K562 (cell line): ENCODE measurements around the gene MMP2.

Source experiments
- BRD4 ChIP-seq: fragments of 200-600 bp; sonication (generic); IDR thresholded peaks from 2 replicates; pipeline ENCODE4 v1.6.1; 2017; ENCODE audit warnings: inconsistent platforms
- ETV5 ChIP-seq: sonication (generic); formaldehyde crosslinking; IDR thresholded peaks from 2 replicates; pipeline ENCODE4 v1.4.0; 2020; ENCODE audit warnings: low read depth, mild to moderate bottlenecking, missing genetic modification reagents
- HDGF ChIP-seq: fragments of 450-650 bp; IDR thresholded peaks from 2 replicates; pipeline ENCODE4 v1.6.1; 2016
- KLF10 ChIP-seq: fragments of 250-450 bp; sonication (Bioruptor Pico); IDR thresholded peaks from 2 replicates; pipeline ENCODE4 v1.6.1; 2021; ENCODE audit warnings: matching md5 sums
- NRF1 ChIP-seq, 2 experiments: fragments of 450-650 bp; IDR thresholded peaks in 1 of 2; conservative IDR thresholded peaks in 1 of 2; 2 replicates each; pipeline ENCODE4 v1.6.1; 2014; ENCODE audit warnings: mild to moderate bottlenecking in 2 of 2
- POLR2A ChIP-seq: fragments of 450-650 bp; conservative IDR thresholded peaks from 2 replicates; pipeline ENCODE4 v1.6.1; 2016
- SRF ChIP-seq, 2 experiments: fragments of 250-450, 450-650 bp in 1 of 2; sonication (Bioruptor Pico) in 1 of 2; sonication (generic) in 1 of 2; formaldehyde crosslinking; IDR thresholded peaks; 2 replicates each; pipeline versions ENCODE4 v1.5.0 to v1.5.1; 2020 to 2022; ENCODE audit warnings: mild to moderate bottlenecking in 1 of 2, missing genetic modification reagents in 1 of 2
- TF ChIP-seq, protein P1 (sequence below): sonication (generic); formaldehyde crosslinking; IDR thresholded peaks from 2 replicates; pipeline ENCODE4 v1.8.1; 2023; ENCODE audit warnings: mild to moderate bottlenecking, missing genetic modification reagents
- TF ChIP-seq, protein P2 (sequence below), 2 experiments: fragments of 450-650 bp in 1 of 2; sonication (generic) in 1 of 2; formaldehyde crosslinking in 1 of 2; IDR thresholded peaks; 2 replicates each; pipeline versions ENCODE4 v1.7.1 to v1.9.0; 2016 to 2022; ENCODE audit warnings: inconsistent platforms in 1 of 2, mild to moderate bottlenecking in 1 of 2, missing genetic modification reagents in 1 of 2
- TF ChIP-seq, protein P3 (sequence below): sonication (generic); formaldehyde crosslinking; IDR thresholded peaks from 2 replicates; pipeline ENCODE4 v1.8.1; 2023; ENCODE audit warnings: mild to moderate bottlenecking, missing genetic modification reagents, moderate library complexity
- TF ChIP-seq, protein P4 (sequence below): fragments of 450-650 bp; IDR thresholded peaks from 2 replicates; pipeline ENCODE4 v1.6.1; 2016

DNA sequence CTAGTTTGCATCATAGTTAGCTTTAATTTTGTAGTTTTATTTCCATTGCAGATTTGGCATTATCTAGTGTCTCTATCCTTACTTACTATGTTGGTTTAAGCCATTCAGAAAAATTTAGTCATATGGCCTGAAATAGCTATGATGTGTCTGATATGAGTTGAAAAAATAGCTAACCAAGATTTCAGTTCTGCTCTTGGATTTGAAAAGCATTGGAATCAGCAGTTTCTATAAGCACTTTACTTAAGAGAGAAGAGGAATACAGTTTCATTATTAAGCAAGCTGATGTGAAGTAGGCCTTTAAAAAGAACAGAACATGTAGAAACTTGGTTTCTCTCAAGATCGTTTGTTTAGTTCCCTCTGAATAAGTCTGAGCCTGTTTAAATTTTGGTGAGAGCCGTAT is 55.8 kb downstream of the MMP2 start:
- TF ChIP-seq, protein P1, sequence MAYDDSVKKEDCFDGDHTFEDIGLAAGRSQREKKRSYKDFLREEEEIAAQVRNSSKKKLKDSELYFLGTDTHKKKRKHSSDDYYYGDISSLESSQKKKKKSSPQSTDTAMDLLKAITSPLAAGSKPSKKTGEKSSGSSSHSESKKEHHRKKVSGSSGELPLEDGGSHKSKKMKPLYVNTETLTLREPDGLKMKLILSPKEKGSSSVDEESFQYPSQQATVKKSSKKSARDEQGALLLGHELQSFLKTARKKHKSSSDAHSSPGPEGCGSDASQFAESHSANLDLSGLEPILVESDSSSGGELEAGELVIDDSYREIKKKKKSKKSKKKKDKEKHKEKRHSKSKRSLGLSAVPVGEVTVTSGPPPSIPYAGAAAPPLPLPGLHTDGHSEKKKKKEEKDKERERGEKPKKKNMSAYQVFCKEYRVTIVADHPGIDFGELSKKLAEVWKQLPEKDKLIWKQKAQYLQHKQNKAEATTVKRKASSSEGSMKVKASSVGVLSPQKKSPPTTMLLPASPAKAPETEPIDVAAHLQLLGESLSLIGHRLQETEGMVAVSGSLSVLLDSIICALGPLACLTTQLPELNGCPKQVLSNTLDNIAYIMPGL = no peak
- TF ChIP-seq SRF (CRISPR knock-in tag; IDR thresholded peaks at IDR 0.05) = no peak
- no peak for TF ChIP-seq KLF10 (CRISPR knock-in tag)
- TF ChIP-seq, protein P2, sequence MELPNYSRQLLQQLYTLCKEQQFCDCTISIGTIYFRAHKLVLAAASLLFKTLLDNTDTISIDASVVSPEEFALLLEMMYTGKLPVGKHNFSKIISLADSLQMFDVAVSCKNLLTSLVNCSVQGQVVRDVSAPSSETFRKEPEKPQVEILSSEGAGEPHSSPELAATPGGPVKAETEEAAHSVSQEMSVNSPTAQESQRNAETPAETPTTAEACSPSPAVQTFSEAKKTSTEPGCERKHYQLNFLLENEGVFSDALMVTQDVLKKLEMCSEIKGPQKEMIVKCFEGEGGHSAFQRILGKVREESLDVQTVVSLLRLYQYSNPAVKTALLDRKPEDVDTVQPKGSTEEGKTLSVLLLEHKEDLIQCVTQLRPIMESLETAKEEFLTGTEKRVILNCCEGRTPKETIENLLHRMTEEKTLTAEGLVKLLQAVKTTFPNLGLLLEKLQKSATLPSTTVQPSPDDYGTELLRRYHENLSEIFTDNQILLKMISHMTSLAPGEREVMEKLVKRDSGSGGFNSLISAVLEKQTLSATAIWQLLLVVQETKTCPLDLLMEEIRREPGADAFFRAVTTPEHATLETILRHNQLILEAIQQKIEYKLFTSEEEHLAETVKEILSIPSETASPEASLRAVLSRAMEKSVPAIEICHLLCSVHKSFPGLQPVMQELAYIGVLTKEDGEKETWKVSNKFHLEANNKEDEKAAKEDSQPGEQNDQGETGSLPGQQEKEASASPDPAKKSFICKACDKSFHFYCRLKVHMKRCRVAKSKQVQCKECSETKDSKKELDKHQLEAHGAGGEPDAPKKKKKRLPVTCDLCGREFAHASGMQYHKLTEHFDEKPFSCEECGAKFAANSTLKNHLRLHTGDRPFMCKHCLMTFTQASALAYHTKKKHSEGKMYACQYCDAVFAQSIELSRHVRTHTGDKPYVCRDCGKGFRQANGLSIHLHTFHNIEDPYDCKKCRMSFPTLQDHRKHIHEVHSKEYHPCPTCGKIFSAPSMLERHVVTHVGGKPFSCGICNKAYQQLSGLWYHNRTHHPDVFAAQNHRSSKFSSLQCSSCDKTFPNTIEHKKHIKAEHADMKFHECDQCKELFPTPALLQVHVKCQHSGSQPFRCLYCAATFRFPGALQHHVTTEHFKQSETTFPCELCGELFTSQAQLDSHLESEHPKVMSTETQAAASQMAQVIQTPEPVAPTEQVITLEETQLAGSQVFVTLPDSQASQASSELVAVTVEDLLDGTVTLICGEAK (IDR thresholded peaks at IDR 0.05) = no peak
- TF ChIP-seq, protein P2 (CRISPR knock-in tag; IDR thresholded peaks at IDR 0.05) = no peak
- TF ChIP-seq, protein P3, sequence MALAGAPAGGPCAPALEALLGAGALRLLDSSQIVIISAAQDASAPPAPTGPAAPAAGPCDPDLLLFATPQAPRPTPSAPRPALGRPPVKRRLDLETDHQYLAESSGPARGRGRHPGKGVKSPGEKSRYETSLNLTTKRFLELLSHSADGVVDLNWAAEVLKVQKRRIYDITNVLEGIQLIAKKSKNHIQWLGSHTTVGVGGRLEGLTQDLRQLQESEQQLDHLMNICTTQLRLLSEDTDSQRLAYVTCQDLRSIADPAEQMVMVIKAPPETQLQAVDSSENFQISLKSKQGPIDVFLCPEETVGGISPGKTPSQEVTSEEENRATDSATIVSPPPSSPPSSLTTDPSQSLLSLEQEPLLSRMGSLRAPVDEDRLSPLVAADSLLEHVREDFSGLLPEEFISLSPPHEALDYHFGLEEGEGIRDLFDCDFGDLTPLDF (CRISPR knock-in tag) = no peak
- no peak for TF ChIP-seq NRF1 (conservative IDR thresholded peaks at IDR 0.05 in 1 of 2, IDR thresholded peaks at IDR 0.05 in 1 of 2)
- TF ChIP-seq, protein P4, sequence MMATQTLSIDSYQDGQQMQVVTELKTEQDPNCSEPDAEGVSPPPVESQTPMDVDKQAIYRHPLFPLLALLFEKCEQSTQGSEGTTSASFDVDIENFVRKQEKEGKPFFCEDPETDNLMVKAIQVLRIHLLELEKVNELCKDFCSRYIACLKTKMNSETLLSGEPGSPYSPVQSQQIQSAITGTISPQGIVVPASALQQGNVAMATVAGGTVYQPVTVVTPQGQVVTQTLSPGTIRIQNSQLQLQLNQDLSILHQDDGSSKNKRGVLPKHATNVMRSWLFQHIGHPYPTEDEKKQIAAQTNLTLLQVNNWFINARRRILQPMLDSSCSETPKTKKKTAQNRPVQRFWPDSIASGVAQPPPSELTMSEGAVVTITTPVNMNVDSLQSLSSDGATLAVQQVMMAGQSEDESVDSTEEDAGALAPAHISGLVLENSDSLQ = no peak
- no peak for TF ChIP-seq HDGF
- TF ChIP-seq POLR2A = no peak
- TF ChIP-seq BRD4 = no peak
- TF ChIP-seq ETV5 (CRISPR knock-in tag) = no peak
